Left renal pelvis (tissue), 4 donors: Measurements from ENCODE around the gene SLC25A12. TPM values are rescaled to one million over a fixed set of nuclear protein-coding genes. Genes with fewer than 3 reads are reported as not detected.
A peak's percentile ranks its signal among the peaks of the same experiment; 100 is the strongest.
"Not testable (repeated sequence)": the region's sequence is repeated elsewhere in the genome, so short reads cannot be mapped to it uniquely, and the experiment has no call there.

Experiments used
- DNase-seq, 4 donors: peaks; one replicate each; pipeline ENCODE4 v3.0.0-alpha.2; 2013; ENCODE audit warnings: low read depth in 4 of 4, low spot score in 3 of 4
- polyA plus RNA-seq, 4 donors: library from polyadenylated mRNA; unstranded; fragments of 120-200 nt; gene quantifications; one replicate each; pipeline ENCODE4 v1.2.1, GENCODE V29; 2013; ENCODE audit not compliant: insufficient read length in 4 of 4

The SLC25A12 gene
- polyA plus RNA-seq, 4 donors = 22.4 to 28.9 (median 26.6) TPM

- DNase-seq = no peak
Observed at GRCh38 chr2:171835386-171835785, 58.7 kb downstream of the SLC25A12 start.

GRCh38 chr2:171834286-171834685, 59.8 kb downstream of the SLC25A12 start:
- DNase-seq = no peak

- DNase-seq = no peak
Observed at GRCh38 chr2:171832489-171832888, 61.6 kb downstream of the SLC25A12 start.

- DNase-seq = no peak
Observed at GRCh38 chr2:171830039-171830438, 64.0 kb downstream of the SLC25A12 start.

GRCh38 chr2:171824086-171824485, 70.0 kb downstream of the SLC25A12 start:
- no peak for DNase-seq

- DNase-seq = no peak
Observed at GRCh38 chr2:171822525-171823322, 71.3 kb downstream of the SLC25A12 start.

- no peak for DNase-seq
Observed at GRCh38 chr2:171819453-171819852, 74.6 kb downstream of the SLC25A12 start.

- DNase-seq = no peak
Observed at GRCh38 chr2:171814883-171815282, 79.2 kb downstream of the SLC25A12 start.

GRCh38 chr2:171814174-171814573, 79.9 kb downstream of the SLC25A12 start:
- no peak for DNase-seq

GRCh38 chr2:171813729-171814128, 80.3 kb downstream of the SLC25A12 start:
- no peak for DNase-seq

- DNase-seq = no peak
Observed at GRCh38 chr2:171813126-171813525, 80.9 kb downstream of the SLC25A12 start.

- no peak for DNase-seq
Observed at GRCh38 chr2:171811245-171811628, 82.8 kb downstream of the SLC25A12 start.

GRCh38 chr2:171810422-171811244, 83.4 kb downstream of the SLC25A12 start:
- peak in 3 of 4 donors; percentile 36 to 51 (median 36) for DNase-seq

GRCh38 chr2:171808885-171809284, 85.2 kb downstream of the SLC25A12 start:
- not testable (repeated sequence) for DNase-seq

GRCh38 chr2:171807831-171808393, 86.1 kb downstream of the SLC25A12 start:
- DNase-seq = no peak

GRCh38 chr2:171807119-171807518, 86.9 kb downstream of the SLC25A12 start:
- DNase-seq = no peak

- no peak for DNase-seq
Observed at GRCh38 chr2:171804456-171804855, 89.6 kb downstream of the SLC25A12 start.

GRCh38 chr2:171803757-171804156, 90.3 kb downstream of the SLC25A12 start:
- DNase-seq = no peak

- DNase-seq = no peak
Observed at GRCh38 chr2:171800639-171801038, 93.4 kb downstream of the SLC25A12 start.

GRCh38 chr2:171798156-171798820, 95.8 kb downstream of the SLC25A12 start:
- no peak for DNase-seq

GRCh38 chr2:171794918-171795317, 99.1 kb downstream of the SLC25A12 start:
- DNase-seq = no peak
